AG04450 (cell line): ENCODE results near the gene EFNA5. TPM values are rescaled to one million over a fixed set of nuclear protein-coding genes. Genes with fewer than 3 reads are reported as not detected.

Source experiments
- CTCF ChIA-PET: fragments of 300-600, 350-600 bp; formaldehyde crosslinking; extraction: SDS; loops from one replicate; lab custom pipeline; 2022; ENCODE audit warnings: antibody characterized with exemption, inconsistent platforms; lab: Charles Lee
- POLR2A ChIA-PET: fragments of 350-600 bp; formaldehyde crosslinking; extraction: SDS; loops from one replicate; lab custom pipeline; 2021; ENCODE audit warnings: antibody characterized with exemption, inconsistent platforms; lab: Yijun Ruan, JAX
- DNase-seq: peaks from one replicate; pipeline ENCODE4 v3.0.0-alpha.2; 2011; ENCODE audit warnings: low read depth, low spot score
- H3K27ac ChIP-seq: one replicate; pipeline ENCODE4 v1.5.1; 2012; ENCODE audit warnings: low read depth, low read length, control low read depth
- H3K27me3 ChIP-seq: one replicate; pipeline ENCODE4 v1.6.0; 2012; ENCODE audit warnings: low read length; ENCODE audit not compliant: control insufficient read depth, insufficient read depth
- H3K4me3 ChIP-seq: 2 replicates; pipeline ENCODE4 v1.5.1; 2011; ENCODE audit warnings: mild to moderate bottlenecking, low read depth, low read length, control low read depth
- H3K9me3 ChIP-seq: 2 replicates; pipeline ENCODE4 v1.5.1; 2012; ENCODE audit warnings: low read length; ENCODE audit not compliant: control insufficient read depth, insufficient read depth
- polyA plus RNA-seq: library from polyadenylated mRNA; depleted of rRNA; stranded (reverse); fragments of >200 nt; gene quantifications from 2 replicates; pipeline ENCODE4 v1.2.3, GENCODE V29; 2011
- TF ChIP-seq, protein P1 (sequence below): IDR thresholded peaks from 2 replicates; pipeline ENCODE4 v1.5.1; 2011; ENCODE audit warnings: low read depth, low read length, control low read depth, inconsistent platforms

Gene EFNA5
- polyA plus RNA-seq, 1 experiment, result 3.0 TPM

DNA sequence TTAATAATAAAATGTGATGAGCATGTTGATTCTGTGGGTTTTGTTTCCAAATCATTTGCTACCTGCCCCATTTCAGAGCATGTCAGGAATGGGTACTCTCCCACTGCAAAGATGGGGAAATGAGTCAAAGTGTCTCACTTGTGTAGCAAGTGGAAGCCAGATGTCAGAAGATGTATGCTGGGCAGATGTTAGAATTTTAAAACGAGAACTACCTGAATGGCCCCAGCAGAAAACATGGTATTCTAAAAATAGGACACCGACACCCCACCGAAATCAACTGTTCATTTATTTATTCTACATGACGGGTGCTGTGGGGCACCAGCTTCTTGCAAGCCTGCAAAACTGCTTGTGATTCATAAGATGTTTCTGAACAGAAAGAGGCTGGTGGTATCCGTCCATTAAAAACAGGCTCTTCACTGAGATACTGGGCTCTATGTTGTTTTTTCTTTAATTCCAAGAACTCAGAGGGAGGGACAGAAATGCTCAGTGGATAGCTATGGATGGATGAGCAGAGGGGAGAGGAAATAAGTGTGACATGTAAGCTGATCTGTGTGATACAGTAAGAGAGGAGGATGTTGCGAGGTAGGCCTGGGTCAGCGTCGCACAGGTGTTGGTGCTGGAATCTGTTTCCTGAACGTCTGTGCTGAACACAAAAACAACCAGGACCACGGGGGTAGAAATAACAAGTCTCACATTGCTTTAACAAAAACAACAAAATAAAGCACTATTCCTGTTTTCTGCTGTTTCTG, 157.2 kb downstream of the EFNA5 start:
- Histone ChIP-seq H3K9me3 (no peaks in the 10 kb centered on the region), H3K4me3 (no peak overlapping the region), H3K27ac (no peak overlapping the region), H3K27me3 (no peaks in the 10 kb centered on the region)
- POLR2A ChIA-PET, result no interaction called here
- TF ChIP-seq, protein P1, sequence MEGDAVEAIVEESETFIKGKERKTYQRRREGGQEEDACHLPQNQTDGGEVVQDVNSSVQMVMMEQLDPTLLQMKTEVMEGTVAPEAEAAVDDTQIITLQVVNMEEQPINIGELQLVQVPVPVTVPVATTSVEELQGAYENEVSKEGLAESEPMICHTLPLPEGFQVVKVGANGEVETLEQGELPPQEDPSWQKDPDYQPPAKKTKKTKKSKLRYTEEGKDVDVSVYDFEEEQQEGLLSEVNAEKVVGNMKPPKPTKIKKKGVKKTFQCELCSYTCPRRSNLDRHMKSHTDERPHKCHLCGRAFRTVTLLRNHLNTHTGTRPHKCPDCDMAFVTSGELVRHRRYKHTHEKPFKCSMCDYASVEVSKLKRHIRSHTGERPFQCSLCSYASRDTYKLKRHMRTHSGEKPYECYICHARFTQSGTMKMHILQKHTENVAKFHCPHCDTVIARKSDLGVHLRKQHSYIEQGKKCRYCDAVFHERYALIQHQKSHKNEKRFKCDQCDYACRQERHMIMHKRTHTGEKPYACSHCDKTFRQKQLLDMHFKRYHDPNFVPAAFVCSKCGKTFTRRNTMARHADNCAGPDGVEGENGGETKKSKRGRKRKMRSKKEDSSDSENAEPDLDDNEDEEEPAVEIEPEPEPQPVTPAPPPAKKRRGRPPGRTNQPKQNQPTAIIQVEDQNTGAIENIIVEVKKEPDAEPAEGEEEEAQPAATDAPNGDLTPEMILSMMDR, result no peak
- CTCF ChIA-PET, result interaction anchor here (1.6 kb wide), 1 partner anchor 58 kb away, joined by 8 read pairs; no protein-coding TSS in a partner anchor
- DNase-seq, result no peak

DNA sequence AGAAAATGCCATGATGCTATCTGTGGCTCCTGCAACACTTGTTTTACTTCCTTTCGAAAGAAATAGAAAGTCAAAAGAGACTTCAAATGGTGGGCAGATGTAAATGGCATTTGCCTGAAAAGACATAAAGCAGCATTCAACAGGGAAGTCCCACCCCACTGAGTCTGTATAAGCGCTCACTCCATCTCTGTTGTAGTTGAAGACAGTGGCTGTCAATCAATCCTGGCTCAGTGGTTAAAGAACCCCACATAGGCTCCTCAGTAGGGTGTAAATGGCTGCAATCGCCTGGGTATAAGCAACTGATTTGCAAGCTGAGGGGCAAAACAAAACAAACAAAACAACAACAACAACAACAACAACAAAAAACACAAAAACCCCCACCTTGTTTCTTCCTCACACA, 158.7 kb downstream of the EFNA5 start:
- H3K27me3 ChIP-seq, result no peaks in the 10 kb centered on the region
- H3K27ac ChIP-seq, result no peak overlapping the region
- TF ChIP-seq, protein P1, result no peak
- no peaks in the 10 kb centered on the region for H3K9me3 ChIP-seq
- ChIA-PET CTCF (interaction anchor here (1.6 kb wide), 1 partner anchor 60 kb away, joined by 8 read pairs; no protein-coding TSS in a partner anchor), POLR2A (no interaction called here)
- no peak for DNase-seq
- H3K4me3 ChIP-seq, result no peak overlapping the region

DNA sequence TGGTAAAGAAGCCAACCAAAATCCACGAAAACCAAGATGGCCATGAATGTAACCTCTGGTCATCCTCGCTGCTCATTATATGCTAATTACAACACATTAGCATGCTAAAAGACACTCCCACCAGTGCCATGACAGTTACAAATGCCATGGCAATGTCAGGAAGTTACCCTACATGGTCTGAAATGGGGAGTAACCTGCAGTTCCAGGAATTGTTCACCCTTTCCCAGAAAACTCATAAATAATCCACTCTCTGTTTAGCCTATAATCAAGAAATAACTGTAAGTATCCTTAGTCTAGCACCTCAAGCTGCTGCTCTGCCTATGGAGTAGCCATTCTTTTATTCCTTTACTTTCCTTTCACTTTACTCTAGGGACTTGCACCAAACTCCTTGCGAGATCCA, 160.6 kb downstream of the EFNA5 start:
- ChIA-PET POLR2A (no interaction called here), CTCF (no interaction called here)
- TF ChIP-seq, protein P1, result no peak
- no peak overlapping the region for H3K4me3 ChIP-seq
- no peaks in the 10 kb centered on the region for H3K27me3 ChIP-seq
- H3K27ac ChIP-seq, result no peak overlapping the region
- no peak for DNase-seq
- no peaks in the 10 kb centered on the region for H3K9me3 ChIP-seq

- no peaks in the 10 kb centered on the region for H3K27me3 ChIP-seq
- no peaks in the 10 kb centered on the region for H3K9me3 ChIP-seq
- no peak overlapping the region for H3K27ac ChIP-seq
- no peak overlapping the region for H3K4me3 ChIP-seq
- TF ChIP-seq, protein P1, result no peak
- CTCF ChIA-PET, result interaction anchor here (0.6 to 1.0 kb wide), 2 partner anchors 64 to 136 kb away, joined by 3 to 4 read pairs; no protein-coding TSS in a partner anchor
- DNase-seq, result no peak
- POLR2A ChIA-PET, result no interaction called here
Measured at GRCh38 chr5:107508097-107508496, 162.6 kb downstream of the EFNA5 start.

- TF ChIP-seq, protein P1, result no peak
- POLR2A ChIA-PET, result no interaction called here
Measured at GRCh38 chr5:107505763-107506534, 164.8 kb downstream of the EFNA5 start.

More at GRCh38 chr5:107505763-107506534, 164.8 kb downstream of the EFNA5 start:
- Histone ChIP-seq H3K4me3 (no peak overlapping the region), H3K27ac (no peak overlapping the region), H3K27me3 (no peaks in the 10 kb centered on the region), H3K9me3 (no peaks in the 10 kb centered on the region)
- DNase-seq, result no peak
- CTCF ChIA-PET, result interaction anchor here (0.6 to 2.1 kb wide), 2 partner anchors 66 kb away, joined by 3 to 7 read pairs; no protein-coding TSS in a partner anchor
